HG03103 (cell line): ENCODE measurements around the gene ADGRA1.
"Not testable (repeated sequence)": the region's sequence is repeated elsewhere in the genome, so short reads cannot be mapped to it uniquely, and the experiment has no call there.

Source experiments
- ATAC-seq: cut with Tn5 transposase; IDR thresholded peaks from one replicate; pipeline ENCODE4 v1.9.1; 2021; ENCODE audit warnings: low read depth; ENCODE audit not compliant: unreplicated experiment

ADGRA1 gene

DNA sequence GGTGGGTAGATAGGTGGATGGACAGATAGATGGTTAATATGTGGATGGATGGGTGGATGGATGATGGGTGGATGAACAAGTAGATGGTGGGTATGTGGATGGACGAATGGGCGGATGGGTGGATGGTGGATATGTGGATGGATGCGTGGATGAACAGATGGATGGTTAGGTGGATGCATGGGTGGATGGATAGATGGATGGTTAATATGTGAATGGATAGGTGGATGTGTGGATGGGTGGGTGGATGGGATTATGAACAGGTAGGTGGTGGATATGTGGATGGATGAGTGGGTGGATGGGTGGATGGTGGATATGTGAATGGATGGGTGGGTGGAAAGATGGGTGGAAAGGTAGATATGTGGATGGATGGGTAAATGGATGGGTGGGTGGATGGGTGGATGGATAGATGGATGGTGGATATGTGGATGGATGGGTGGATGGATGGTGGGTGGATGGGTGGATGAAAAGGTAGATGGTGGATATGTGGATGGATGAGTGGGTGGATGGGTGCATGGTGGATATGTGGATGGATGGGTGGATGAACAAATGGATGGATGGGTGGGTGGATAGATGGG, 87.1 kb downstream of the ADGRA1 start:
- ATAC-seq: no peak

DNA sequence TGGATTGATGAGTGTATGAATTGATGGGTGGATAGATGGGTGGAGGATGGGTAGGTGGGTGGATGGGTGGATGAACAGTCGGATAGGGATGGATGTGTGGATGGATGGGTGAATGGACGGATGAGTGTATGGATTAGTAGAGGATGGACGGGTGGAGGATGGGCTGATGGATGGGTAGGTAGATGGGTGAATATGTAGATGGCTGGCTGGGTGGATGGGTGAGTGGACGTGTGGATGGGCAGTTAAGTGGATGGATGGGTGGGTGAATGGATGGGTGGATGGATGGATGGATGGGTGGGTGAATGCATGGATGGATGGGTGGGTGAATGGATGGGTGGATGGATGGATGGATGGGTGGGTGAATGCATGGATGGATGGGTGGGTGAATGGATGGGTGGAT, 87.9 kb downstream of the ADGRA1 start:
- ATAC-seq: not testable (repeated sequence)

DNA sequence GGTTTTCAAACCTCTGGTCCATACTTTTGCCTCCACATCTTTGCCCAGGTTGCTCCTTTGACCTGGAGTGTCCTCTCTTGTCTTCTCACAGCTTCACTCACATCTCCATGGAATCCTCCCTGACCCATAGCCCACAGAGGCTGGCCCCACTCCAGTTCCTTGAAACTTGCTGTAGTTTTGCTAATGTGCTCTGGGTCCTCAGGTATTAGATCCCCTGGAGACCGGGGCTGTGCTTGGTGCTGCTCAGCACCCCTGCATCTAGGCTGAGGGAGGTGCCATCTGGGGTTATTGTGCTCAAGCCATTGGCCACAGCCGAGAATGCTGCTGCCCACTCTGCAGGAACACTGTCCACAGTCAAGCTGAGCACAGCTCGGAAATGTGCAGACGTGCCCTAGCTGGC, 88.8 kb downstream of the ADGRA1 start:
- ATAC-seq: no peak

DNA sequence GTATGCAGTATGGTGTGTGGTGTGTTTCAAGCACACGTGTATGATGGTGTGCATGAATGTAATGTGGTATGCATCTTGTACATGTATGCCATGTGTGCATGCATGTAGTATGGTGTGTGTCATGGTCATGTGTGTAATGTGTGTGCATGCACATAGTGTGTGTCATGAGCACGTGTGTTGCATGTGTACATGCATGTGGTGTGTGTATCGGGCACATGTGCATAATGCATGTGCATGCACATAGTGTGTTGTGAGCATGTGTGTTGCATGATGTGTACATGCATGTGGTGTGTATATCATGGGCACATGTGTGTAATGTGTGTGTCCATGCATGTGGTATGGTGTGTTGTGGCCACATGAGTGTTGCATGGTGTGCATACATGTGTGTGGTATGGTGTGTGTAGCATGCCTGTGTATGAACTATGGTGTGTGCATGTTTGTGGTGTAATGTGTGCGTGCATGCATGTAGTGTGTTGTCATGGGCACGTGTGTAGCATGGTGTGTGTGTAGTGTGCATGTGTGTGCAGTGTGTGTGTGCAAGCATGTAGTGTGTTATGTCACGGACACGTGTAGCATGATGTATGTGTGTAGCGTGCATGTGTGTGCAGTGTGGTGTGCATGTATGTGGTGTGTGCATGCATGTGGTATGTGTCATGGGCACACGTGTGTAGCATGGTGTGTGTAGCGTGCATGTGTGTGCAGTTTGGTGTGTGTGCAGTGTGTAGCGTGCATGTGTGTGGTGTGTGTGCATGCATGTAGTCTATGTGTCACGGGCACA, 89.8 kb downstream of the ADGRA1 start:
- ATAC-seq: no peak

DNA sequence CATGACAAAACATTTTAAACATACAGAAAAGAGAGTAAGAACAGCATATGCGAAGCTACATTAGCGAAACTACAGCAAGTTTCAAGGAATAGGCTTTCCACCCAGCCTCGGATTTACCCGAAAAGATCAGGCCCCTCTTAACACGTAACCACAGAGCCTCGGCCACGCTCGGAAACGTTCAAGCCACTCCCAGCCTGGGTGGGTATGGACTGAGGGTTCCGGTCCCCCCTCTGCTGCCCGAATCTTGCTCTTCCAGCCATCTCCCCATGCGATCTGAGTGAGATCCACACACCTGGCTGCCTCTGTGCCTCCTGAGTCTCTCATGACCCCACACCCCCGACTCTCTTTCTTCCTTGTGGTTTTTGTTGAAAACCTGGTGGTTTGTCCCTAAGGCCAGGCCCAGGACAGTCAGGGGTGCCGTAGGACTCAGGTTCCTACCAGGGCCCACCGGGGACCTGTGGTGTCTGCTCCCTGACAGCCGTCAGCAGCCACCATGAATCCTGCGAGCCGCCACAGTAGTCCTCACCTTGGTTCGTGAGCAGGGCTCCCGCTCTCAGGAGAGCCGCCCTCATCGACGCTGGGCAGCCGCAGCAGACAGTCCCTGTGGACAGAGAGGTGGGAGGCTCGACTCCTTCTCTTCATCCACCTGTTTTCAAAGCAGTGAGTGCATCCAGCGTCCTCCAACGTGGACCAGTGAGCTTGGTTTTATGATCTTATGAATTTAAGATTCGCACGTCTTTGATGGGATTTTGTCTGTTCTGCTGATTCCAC, 90.8 kb downstream of the ADGRA1 start:
- ATAC-seq: no peak

DNA sequence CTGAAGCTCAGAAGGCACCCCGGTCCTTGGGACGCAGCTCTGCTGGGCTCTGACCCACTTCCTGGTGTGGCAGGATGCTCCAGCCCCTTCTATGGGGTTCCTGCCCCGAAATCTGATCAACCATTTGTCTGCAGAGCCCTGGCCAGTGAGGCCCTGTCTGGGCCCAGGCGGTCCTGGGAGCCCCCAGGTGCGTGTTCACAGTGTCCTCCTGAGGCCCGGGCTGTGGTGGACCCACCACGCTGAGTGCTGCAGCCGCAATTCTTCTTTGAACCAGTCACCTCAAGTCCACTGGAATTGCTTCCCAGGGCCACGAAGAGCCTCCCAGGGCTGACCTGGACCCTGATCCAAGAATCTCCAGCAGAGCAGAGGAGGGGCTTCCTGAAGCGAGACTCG, 91.4 kb downstream of the ADGRA1 start:
- no peak for ATAC-seq

DNA sequence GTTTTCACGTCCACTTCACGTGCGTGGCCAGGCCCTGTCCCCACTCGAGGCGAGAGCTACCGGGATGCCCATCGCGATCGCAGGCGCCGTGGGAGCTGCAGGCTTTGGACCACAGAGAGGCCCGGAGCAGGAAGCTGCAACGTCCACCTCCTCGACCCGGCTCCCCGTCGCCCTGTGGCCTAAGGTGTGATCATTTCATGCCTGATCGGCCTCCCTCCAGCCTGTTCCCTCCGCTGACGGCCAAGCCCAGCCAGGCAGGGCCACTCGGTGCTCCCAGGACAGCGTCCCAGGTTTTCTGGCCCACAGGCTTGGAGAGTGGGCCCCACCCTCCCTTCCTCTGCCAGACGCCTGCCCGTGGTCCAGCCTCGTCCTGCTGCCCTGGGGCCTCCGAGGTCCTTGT, 91.9 kb downstream of the ADGRA1 start:
- no peak for ATAC-seq

DNA sequence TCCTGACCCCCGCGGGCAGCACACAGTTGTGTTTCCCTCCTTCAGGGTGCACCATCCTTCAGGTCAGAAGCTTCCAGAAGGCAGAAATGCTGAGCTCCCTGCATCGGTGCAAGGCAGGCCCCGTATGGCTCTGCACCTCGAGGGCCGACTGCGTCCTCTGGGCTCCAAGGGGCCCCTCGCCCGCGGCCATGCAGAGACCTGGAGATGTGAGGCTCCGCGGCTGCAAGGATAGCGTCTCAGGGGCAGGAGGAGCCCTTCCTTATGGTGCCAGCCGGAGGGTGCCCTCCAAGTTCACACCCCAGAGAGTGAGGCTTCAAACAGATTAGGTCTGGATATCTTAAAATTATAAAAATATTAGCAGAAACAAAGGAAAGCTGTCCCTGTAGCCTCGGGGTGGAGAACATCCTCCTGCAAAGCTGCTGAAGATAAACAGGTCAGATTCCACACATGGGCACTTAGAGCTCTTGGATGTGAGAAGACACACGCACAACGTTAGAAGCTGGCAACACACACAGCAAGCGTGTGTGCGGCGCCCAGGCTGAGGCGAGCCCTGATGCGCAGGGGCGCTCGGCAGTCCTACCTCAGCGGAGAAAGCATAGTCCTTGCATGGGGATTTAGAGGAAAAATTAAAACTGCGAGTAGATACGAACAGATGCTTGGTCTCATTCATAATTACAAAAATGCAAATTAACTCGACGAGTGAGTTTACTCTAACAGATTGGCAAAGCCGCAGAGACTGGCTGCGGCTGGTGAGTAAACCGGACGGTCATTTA, 92.7 kb downstream of the ADGRA1 start:
- no peak for ATAC-seq

DNA sequence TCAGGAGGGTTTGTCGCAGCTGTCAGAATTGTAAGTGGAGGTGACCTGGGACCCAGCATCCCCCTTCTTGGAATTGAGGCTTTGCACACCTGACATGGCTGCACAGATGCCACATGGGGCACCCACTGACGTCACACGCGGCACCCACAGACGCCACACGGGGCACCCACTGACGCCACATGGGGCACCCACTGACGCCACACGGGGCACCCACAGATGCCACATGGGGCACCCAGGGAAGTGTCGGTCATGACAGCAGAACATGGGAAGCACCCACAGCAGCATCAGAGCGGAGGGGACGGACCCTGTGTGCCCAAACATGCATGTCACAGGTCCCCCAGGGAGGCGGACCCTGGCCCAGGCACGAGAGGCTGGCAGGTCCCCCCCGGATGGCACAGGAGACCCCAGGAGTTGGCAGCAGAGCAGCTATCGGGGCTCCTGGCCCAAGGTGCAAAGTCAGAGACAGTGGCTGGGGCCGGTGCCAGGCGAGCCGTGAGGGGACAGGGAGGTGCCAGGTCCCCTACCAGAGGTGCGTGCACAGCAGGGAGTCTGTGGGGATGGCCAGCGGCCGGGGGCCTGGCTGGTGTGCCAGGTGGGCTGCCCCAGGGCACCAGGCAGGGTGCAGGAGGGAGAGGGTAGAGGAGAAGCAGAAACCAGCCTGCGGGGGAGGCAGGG, 93.4 kb downstream of the ADGRA1 start:
- ATAC-seq: no peak
